Keratinocyte (primary cell): Measurements from ENCODE around the gene USP53.

Experiments
- EZH2 ChIP-seq: IDR thresholded peaks from one replicate; pipeline ENCODE4 v1.6.1; 2012; ENCODE audit warnings: inconsistent platforms, mild to moderate bottlenecking, low read length, moderate library complexity
- TF ChIP-seq, protein P1 (sequence below), 3 experiments: IDR thresholded peaks in 1 of 3; conservative IDR thresholded peaks in 1 of 3; optimal IDR thresholded peaks in 1 of 3; 2 replicates in 2 of 3; 3 replicates in 1 of 3; pipeline versions ENCODE3 to v1.5.1; 2011; ENCODE audit warnings: low read length in 3 of 3, mild to moderate bottlenecking in 3 of 3, moderate library complexity in 2 of 3, control low read depth in 1 of 3, inconsistent platforms in 1 of 3; ENCODE audit not compliant: insufficient read depth in 2 of 3; ENCODE audit errors: extremely low read depth in 1 of 3

DNA sequence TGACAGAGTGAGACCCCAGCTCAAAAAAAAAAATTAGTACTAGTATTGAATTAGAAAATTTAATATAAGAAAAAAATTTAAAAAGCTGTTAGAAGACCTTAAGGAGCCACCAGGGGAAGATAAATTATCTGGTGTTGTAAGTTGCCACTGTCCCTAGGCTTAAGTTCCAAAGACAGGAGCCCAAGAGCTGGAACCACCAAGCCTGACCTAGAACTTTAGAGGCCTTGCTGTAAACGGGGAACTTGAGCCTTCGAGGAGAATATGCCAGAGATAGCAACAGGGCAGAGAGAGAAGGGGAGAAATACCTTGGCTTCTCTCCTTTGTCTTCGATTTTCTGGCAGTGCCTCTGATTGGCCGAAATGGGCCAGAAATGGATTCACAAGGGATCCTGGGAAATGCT is 8.9 kb downstream of the USP53 start:
- TF ChIP-seq, protein P1, sequence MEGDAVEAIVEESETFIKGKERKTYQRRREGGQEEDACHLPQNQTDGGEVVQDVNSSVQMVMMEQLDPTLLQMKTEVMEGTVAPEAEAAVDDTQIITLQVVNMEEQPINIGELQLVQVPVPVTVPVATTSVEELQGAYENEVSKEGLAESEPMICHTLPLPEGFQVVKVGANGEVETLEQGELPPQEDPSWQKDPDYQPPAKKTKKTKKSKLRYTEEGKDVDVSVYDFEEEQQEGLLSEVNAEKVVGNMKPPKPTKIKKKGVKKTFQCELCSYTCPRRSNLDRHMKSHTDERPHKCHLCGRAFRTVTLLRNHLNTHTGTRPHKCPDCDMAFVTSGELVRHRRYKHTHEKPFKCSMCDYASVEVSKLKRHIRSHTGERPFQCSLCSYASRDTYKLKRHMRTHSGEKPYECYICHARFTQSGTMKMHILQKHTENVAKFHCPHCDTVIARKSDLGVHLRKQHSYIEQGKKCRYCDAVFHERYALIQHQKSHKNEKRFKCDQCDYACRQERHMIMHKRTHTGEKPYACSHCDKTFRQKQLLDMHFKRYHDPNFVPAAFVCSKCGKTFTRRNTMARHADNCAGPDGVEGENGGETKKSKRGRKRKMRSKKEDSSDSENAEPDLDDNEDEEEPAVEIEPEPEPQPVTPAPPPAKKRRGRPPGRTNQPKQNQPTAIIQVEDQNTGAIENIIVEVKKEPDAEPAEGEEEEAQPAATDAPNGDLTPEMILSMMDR (optimal IDR thresholded peaks at IDR 0.05 in 1 of 3, IDR thresholded peaks at IDR 0.05 in 1 of 3, conservative IDR thresholded peaks at IDR 0.05 in 1 of 3; ENCODE audit: extremely low read depth in 1 of 3, insufficient read depth in 2 of 3, low read length in 3 of 3): no peak
- TF ChIP-seq EZH2: no peak
